Measurements from ENCODE around the gene IFITM10.
"Not testable (repeated sequence)": the region's sequence is repeated elsewhere in the genome, so short reads cannot be mapped to it uniquely, and the experiment has no call there.

Gene IFITM10

GRCh38 chr11:1691026-1691877 is 59.1 kb downstream of the IFITM10 start:
- DNase-seq (ENCODE audit: low spot score): no peak

GRCh38 chr11:1690167-1691025 is 60.0 kb downstream of the IFITM10 start:
- DNase-seq (ENCODE audit: low spot score): no peak

- DNase-seq (ENCODE audit: low spot score): not testable (repeated sequence)
Measured at GRCh38 chr11:1689250-1690166, 60.9 kb downstream of the IFITM10 start.

GRCh38 chr11:1688336-1688947 is 62.0 kb downstream of the IFITM10 start:
- DNase-seq (ENCODE audit: low spot score): not testable (repeated sequence)

GRCh38 chr11:1686220-1686619 is 64.2 kb downstream of the IFITM10 start:
- not testable (repeated sequence) for DNase-seq (ENCODE audit: low spot score)

- DNase-seq (ENCODE audit: low spot score): not testable (repeated sequence)
Measured at GRCh38 chr11:1684886-1685874, 65.2 kb downstream of the IFITM10 start.

- not testable (repeated sequence) for DNase-seq (ENCODE audit: low spot score)
Measured at GRCh38 chr11:1683904-1684572, 66.4 kb downstream of the IFITM10 start.

- DNase-seq (ENCODE audit: low spot score): not testable (repeated sequence)
Measured at GRCh38 chr11:1683216-1683615, 67.2 kb downstream of the IFITM10 start.
